Measurements from ENCODE around the gene INPPL1. TPM values are rescaled to one million over a fixed set of nuclear protein-coding genes. Genes with fewer than 3 reads are reported as not detected.

Gene INPPL1
- total and polyA plus RNA-seq, 10 of the 15 experiments (the other 5 are each of a cell fraction or from before 2014, with no cell fraction given) = 0.47 to 116 (median 43.4) TPM

DNA sequence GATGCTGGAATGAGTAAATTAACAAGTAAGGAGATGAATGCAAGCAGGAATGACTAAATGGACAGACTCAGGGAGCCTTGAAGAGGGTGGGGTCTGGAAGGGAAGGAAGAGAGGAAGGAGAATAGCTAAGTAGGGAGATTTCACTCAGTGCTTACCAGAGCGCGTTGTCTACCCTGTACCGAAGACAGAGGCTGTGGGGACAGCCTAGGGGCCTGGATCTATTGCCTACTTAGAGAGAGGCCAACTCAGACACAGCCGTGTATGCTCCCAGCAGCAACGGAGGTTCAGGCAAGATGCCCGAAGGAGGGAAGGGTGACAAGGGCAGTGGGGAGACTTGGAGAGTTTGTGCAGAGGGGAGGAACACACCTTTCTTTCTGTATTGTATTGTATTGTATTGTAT is 7.9 kb upstream of the INPPL1 start, which contains the start of gene FOLR2:
TSS of gene FOLR2 (plus strand) at position 157 of the 400 bp plus-strand sequence. CDS start 1,791 bp downstream, outside the sequence.
- in situ Hi-C loops (cut with MboI) = no loop called here
- POLR2A ChIA-PET = interaction anchor here (0.5 kb wide), 1 partner anchor 57 kb away, joined by 3 read pairs; no protein-coding TSS in a partner anchor
- CTCF ChIA-PET = interaction anchor here (1.2 kb wide), 1 partner anchor 33 kb away, joined by 3 read pairs; no protein-coding TSS in a partner anchor

More for the DNA sequence above, 7.9 kb upstream of the INPPL1 start, which contains the start of gene FOLR2:
- no peak within 1 kb of the TSS for H2AFZ ChIP-seq (ENCODE audit: control insufficient read depth, low read depth, low read length)
- ChIA-PET RAD21 (ENCODE audit: unreplicated experiment) (no interaction called here), SMC1A (ENCODE audit: uncharacterized antibody, unreplicated experiment) (interaction anchor here (1.0 kb wide), 1 partner anchor 33 kb away, joined by 5 read pairs; no protein-coding TSS in a partner anchor)
- no peak within 1 kb of the TSS for H3K9ac ChIP-seq (ENCODE audit: control insufficient read depth, insufficient read depth, low read length)
- FAIRE-seq = no peak
- no peak for DNase-seq (ENCODE audit: low read depth, low spot score)
- no peak within 1 kb of the TSS for H3K4me3 ChIP-seq
- H3K27me3 ChIP-seq (replicated peaks in 1 of 2; ENCODE audit: control insufficient read depth in 2 of 2, insufficient read depth in 2 of 2, low read length in 1 of 2) = no peaks in the 10 kb centered on the region
- no peaks in the 10 kb centered on the region for H3K36me3 ChIP-seq (ENCODE audit: control insufficient read depth in 2 of 2, insufficient read depth in 2 of 2, low read length in 1 of 2)
- TF ChIP-seq TCF12 (IDR thresholded peaks at IDR 0.05; ENCODE audit: low read depth, low read length) = no peak
- no peak for TF ChIP-seq SREBF1 (IDR thresholded peaks at IDR 0.05; ENCODE audit: low read length)
- no peak for TF ChIP-seq STAT1 (conservative IDR thresholded peaks at IDR 0.05)
- TF ChIP-seq NRF1 (conservative IDR thresholded peaks at IDR 0.05; ENCODE audit: low read depth, low read length) = no peak
- TF ChIP-seq E2F4 (IDR thresholded peaks at IDR 0.05; ENCODE audit: low read depth, low read length) = no peak
- no peak for TF ChIP-seq BACH1 (IDR thresholded peaks at IDR 0.05; ENCODE audit: borderline replicate concordance)
- TF ChIP-seq, protein P1, sequence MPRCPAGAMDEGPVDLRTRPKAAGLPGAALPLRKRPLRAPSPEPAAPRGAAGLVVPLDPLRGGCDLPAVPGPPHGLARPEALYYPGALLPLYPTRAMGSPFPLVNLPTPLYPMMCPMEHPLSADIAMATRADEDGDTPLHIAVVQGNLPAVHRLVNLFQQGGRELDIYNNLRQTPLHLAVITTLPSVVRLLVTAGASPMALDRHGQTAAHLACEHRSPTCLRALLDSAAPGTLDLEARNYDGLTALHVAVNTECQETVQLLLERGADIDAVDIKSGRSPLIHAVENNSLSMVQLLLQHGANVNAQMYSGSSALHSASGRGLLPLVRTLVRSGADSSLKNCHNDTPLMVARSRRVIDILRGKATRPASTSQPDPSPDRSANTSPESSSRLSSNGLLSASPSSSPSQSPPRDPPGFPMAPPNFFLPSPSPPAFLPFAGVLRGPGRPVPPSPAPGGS (IDR thresholded peaks at IDR 0.05; ENCODE audit: borderline replicate concordance, insufficient read depth, low read depth, low read length, poor library complexity, severe bottlenecking) = no peak
- no peak for TF ChIP-seq IKZF2 (IDR thresholded peaks at IDR 0.05)
- no peaks in the 10 kb centered on the region for H4K20me1 ChIP-seq (ENCODE audit: control insufficient read depth, insufficient read depth)
- ATAC-seq = no peak
- H3K4me2 ChIP-seq (ENCODE audit: control insufficient read depth, insufficient read depth) = no peak within 1 kb of the TSS
- intact Hi-C loops (cut with micrococcal nuclease; ENCODE audit: unreplicated experiment) = no loop called here
- H3K27ac ChIP-seq (ENCODE audit: control insufficient read depth, insufficient read depth) = no peak within 1 kb of the TSS
- H3K9me3 ChIP-seq (replicated peaks; ENCODE audit: control insufficient read depth, insufficient read depth, low read length) = no peaks in the 10 kb centered on the region
- 56% methylated on average over 6 of the region's 6 CpGs for WGBS (ENCODE audit: insufficient coverage, insufficient replicate concordance, low lambda C conversion rate, missing lambda C conversion rate)
- BruUV-seq (replicated peaks) = no TSS peak
- peaks cover 7% of the 10 kb centered on the region for H3K4me1 ChIP-seq (ENCODE audit: control insufficient read depth, insufficient read depth, low read length)
- H3K79me2 ChIP-seq (ENCODE audit: control insufficient read depth, insufficient read depth, low read length) = no peaks in the 10 kb centered on the region
